Astrocyte of the spinal cord (primary cell): ENCODE results near the gene DNM2.

Experiments
- DNase-seq: peaks from one replicate; pipeline ENCODE4 v3.0.0; 2011; ENCODE audit warnings: low read depth, low spot score
- H3K4me3 ChIP-seq: 2 replicates; pipeline ENCODE4 v1.5.1; 2011; ENCODE audit warnings: low read depth, mild to moderate bottlenecking, low read length, moderate library complexity
- CTCF ChIP-seq: IDR thresholded peaks from 2 replicates; pipeline ENCODE4 v1.5.1; 2012; ENCODE audit warnings: low read depth, mild to moderate bottlenecking, low read length, inconsistent platforms
- in situ Hi-C: cut with HindIII; loops from 2 replicates; pipeline ENCODE4 v1.10.0; 2017; ENCODE audit warnings: low sequenced_read_pairs

The DNM2 gene

GRCh38 chr19:10723591-10723990, 5.7 kb downstream of the DNM2 start:
- H3K4me3 ChIP-seq = no peak overlapping the region
- no peak for TF ChIP-seq CTCF
- no peak for DNase-seq
- in situ Hi-C loops = no loop called here

- TF ChIP-seq CTCF = no peak
- H3K4me3 ChIP-seq = no peak overlapping the region
- in situ Hi-C loops = no loop called here
- DNase-seq = no peak
Observed at GRCh38 chr19:10724573-10725071, 6.7 kb downstream of the DNM2 start.

- DNase-seq = no peak
- TF ChIP-seq CTCF = no peak
- in situ Hi-C loops = no loop called here
- H3K4me3 ChIP-seq = no peak overlapping the region
Observed at GRCh38 chr19:10725415-10725814, 7.5 kb downstream of the DNM2 start.

GRCh38 chr19:10726268-10726667, 8.4 kb downstream of the DNM2 start:
- no peak for DNase-seq
- in situ Hi-C loops = no loop called here
- no peak overlapping the region for H3K4me3 ChIP-seq
- no peak for TF ChIP-seq CTCF

- in situ Hi-C loops = no loop called here
- TF ChIP-seq CTCF = no peak
- no peak overlapping the region for H3K4me3 ChIP-seq
- no peak for DNase-seq
Observed at GRCh38 chr19:10727685-10728201, 9.9 kb downstream of the DNM2 start.

- no peak overlapping the region for H3K4me3 ChIP-seq
- no peak for TF ChIP-seq CTCF
- in situ Hi-C loops = no loop called here
- DNase-seq = no peak
Observed at GRCh38 chr19:10729411-10729810, 11.5 kb downstream of the DNM2 start.

GRCh38 chr19:10730932-10731331, 13.1 kb downstream of the DNM2 start:
- TF ChIP-seq CTCF = no peak

More at GRCh38 chr19:10730932-10731331, 13.1 kb downstream of the DNM2 start:
- DNase-seq = no peak
- in situ Hi-C loops = no loop called here
- no peak overlapping the region for H3K4me3 ChIP-seq
